ENCODE measurements around the gene RNF11. TPM values are rescaled to one million over a fixed set of nuclear protein-coding genes. Genes with fewer than 3 reads are reported as not detected.
"Not testable (repeated sequence)": the region's sequence is repeated elsewhere in the genome, so short reads cannot be mapped to it uniquely, and the experiment has no call there.

Gene RNF11
- total RNA-seq, 1 donor from 2014 or later = 15.3 TPM

GRCh38 chr1:51242546-51242945 is 6.5 kb downstream of the RNF11 start:
- CTCF ChIA-PET = no interaction called here
- POLR2A ChIA-PET = no interaction called here
- no peak overlapping the region for H3K27ac Mint-ChIP-seq

GRCh38 chr1:51247022-51247421 is 10.9 kb downstream of the RNF11 start:
- TF ChIP-seq CTCF (IDR thresholded peaks at IDR 0.05) = no peak
- CTCF ChIA-PET = no interaction called here
- Mint-ChIP-seq H3K4me3 (no peak overlapping the region), H3K36me3 (ENCODE audit: low read depth) (peaks cover 5% of the 10 kb centered on the region), H3K27ac (no peak overlapping the region), H3K4me1 (peaks cover 17% of the 10 kb centered on the region), H3K9me3 (no peaks in the 10 kb centered on the region), H3K27me3 (no peaks in the 10 kb centered on the region)
- DNase-seq (no peak), ATAC-seq (ENCODE audit: low read depth) (no peak)
- POLR2A ChIA-PET = no interaction called here
- intact Hi-C loops (cut with micrococcal nuclease) = no loop called here

More at GRCh38 chr1:51242546-51242945, 6.5 kb downstream of the RNF11 start:
- Mint-ChIP-seq H3K9me3 (no peaks in the 10 kb centered on the region), H3K4me1 (peaks cover 24% of the 10 kb centered on the region), H3K36me3 (ENCODE audit: low read depth) (peaks cover 8% of the 10 kb centered on the region), H3K27me3 (no peaks in the 10 kb centered on the region), H3K4me3 (no peak overlapping the region)
- intact Hi-C loops (cut with micrococcal nuclease) = no loop called here
- ATAC-seq (ENCODE audit: low read depth) (no peak), DNase-seq (no peak)
- no peak for TF ChIP-seq CTCF (IDR thresholded peaks at IDR 0.05)

- Mint-ChIP-seq H3K27ac (no peak overlapping the region), H3K4me1 (peaks cover 17% of the 10 kb centered on the region), H3K9me3 (no peaks in the 10 kb centered on the region), H3K4me3 (no peak overlapping the region), H3K36me3 (ENCODE audit: low read depth) (peaks cover 5% of the 10 kb centered on the region), H3K27me3 (no peaks in the 10 kb centered on the region)
- intact Hi-C loops (cut with micrococcal nuclease) = no loop called here
- DNase-seq (no peak), ATAC-seq (ENCODE audit: low read depth) (no peak)
- POLR2A ChIA-PET = no interaction called here
- CTCF ChIA-PET = no interaction called here
- TF ChIP-seq CTCF (IDR thresholded peaks at IDR 0.05) = no peak
Measured at GRCh38 chr1:51247499-51247898, 11.4 kb downstream of the RNF11 start.

GRCh38 chr1:51249445-51249844 is 13.4 kb downstream of the RNF11 start:
- no peak overlapping the region for H3K4me3 Mint-ChIP-seq
- CTCF ChIA-PET = no interaction called here
- intact Hi-C loops (cut with micrococcal nuclease) = no loop called here
- ATAC-seq (ENCODE audit: low read depth) (no peak), DNase-seq (no peak)
- no peaks in the 10 kb centered on the region for H3K27me3 Mint-ChIP-seq
- peaks cover 17% of the 10 kb centered on the region for H3K4me1 Mint-ChIP-seq
- peaks cover 5% of the 10 kb centered on the region for H3K36me3 Mint-ChIP-seq (ENCODE audit: low read depth)
- POLR2A ChIA-PET = no interaction called here
- no peak overlapping the region for H3K27ac Mint-ChIP-seq
- no peak for TF ChIP-seq CTCF (IDR thresholded peaks at IDR 0.05)
- H3K9me3 Mint-ChIP-seq = no peaks in the 10 kb centered on the region

- peaks cover 15% of the 10 kb centered on the region for H3K4me1 Mint-ChIP-seq
- H3K27me3 Mint-ChIP-seq; H3K36me3 Mint-ChIP-seq (ENCODE audit: low read depth); H3K4me3 Mint-ChIP-seq; CTCF ChIA-PET; H3K27ac Mint-ChIP-seq; intact Hi-C loops (cut with micrococcal nuclease); DNase-seq; ATAC-seq (ENCODE audit: low read depth); H3K9me3 Mint-ChIP-seq: not testable (repeated sequence)
- POLR2A ChIA-PET = interaction anchor here (0.6 kb wide), 1 partner anchor 15 kb away, joined by 4 read pairs; the partner anchor contains the start of gene RNF11
Measured at GRCh38 chr1:51250729-51251128, 14.7 kb downstream of the RNF11 start.

- peaks cover 13% of the 10 kb centered on the region for H3K4me1 Mint-ChIP-seq
- H3K27ac Mint-ChIP-seq; H3K27me3 Mint-ChIP-seq; ATAC-seq (ENCODE audit: low read depth); H3K36me3 Mint-ChIP-seq (ENCODE audit: low read depth); DNase-seq; intact Hi-C loops (cut with micrococcal nuclease); H3K9me3 Mint-ChIP-seq; H3K4me3 Mint-ChIP-seq: not testable (repeated sequence)
- ChIA-PET POLR2A (interaction anchor here (0.6 kb wide), 1 partner anchor 15 kb away, joined by 4 read pairs; the partner anchor contains the start of gene RNF11), CTCF (interaction anchor here (0.8 kb wide), 1 partner anchor 60 kb away, joined by 3 read pairs; no protein-coding TSS in a partner anchor)
Measured at GRCh38 chr1:51251165-51251564, 15.1 kb downstream of the RNF11 start.
